Right cardiac atrium (tissue), 5 donors: ENCODE data around the gene BLOC1S6. TPM values are rescaled to one million over a fixed set of nuclear protein-coding genes. Genes with fewer than 3 reads are reported as not detected.

ENCODE experiments used
- ATAC-seq, 2 donors: fragments of 200-7000 bp; cut with Tn5 transposase; one replicate each; pipeline versions ENCODE4 v1.8.0 to v1.9.1; 2020; ENCODE audit warnings: moderate library complexity in 2 of 2, mild to moderate bottlenecking in 1 of 2
- DNase-seq, 3 donors: peaks; one replicate each; pipeline ENCODE4 v3.0.0-alpha.2; 2020
- H3K27ac ChIP-seq: one replicate; pipeline ENCODE4 v1.5.1; 2013; ENCODE audit warnings: mild to moderate bottlenecking, low read length, control low read depth, moderate library complexity
- H3K27me3 ChIP-seq: one replicate; pipeline ENCODE4 v1.6.1; 2013; ENCODE audit not compliant: control insufficient read depth, insufficient read depth
- H3K4me1 ChIP-seq: one replicate; pipeline ENCODE4 v1.6.1; 2013; ENCODE audit warnings: low read length; ENCODE audit not compliant: control insufficient read depth, insufficient read depth
- H3K4me3 ChIP-seq: one replicate; pipeline ENCODE4 v1.5.1; 2013; ENCODE audit warnings: low read length, control low read depth
- H3K9me3 ChIP-seq: one replicate; pipeline ENCODE4 v1.6.1; 2013; ENCODE audit warnings: low read length; ENCODE audit not compliant: control insufficient read depth
- WGBS: extraction: QIAGEN DNeasy Blood & Tissue Kit; methylation state at CpG from one replicate; pipeline ENCODE4 v1.1.7; 2013; 5-methylcytosine and 5-hydroxymethylcytosine counted together
- intact Hi-C, 4 donors: fragments of 100-400 bp; cut with DNase I; formaldehyde crosslinking; loops; one replicate each; pipeline versions ENCODE4 v1.11.0 to v1.14.0; 2022 to 2023
- polyA plus RNA-seq: library from polyadenylated mRNA; stranded (reverse); fragments of 200-250 nt; gene quantifications from one replicate; pipeline ENCODE4 v1.2.3, GENCODE V29; 2013
- total RNA-seq, 4 donors: library from RNA; stranded (reverse); fragmentation: NEBNext Ultra II Directional; extraction: Animal tissue kit (Norgen Biotek cat#: 25700); gene quantifications; one replicate each; pipeline ENCODE4 v1.2.1, GENCODE V29; 2021
- donor health status: healthy with polysubstance abuse.
- donor health status: DM: no; HTN: yes; CAD: no.
- donor health status: DM: no; HTN: no; CAD: no.
- donor health status: DM: no; HTN: yes; CAD: no; lungs with severe emphysema.
- donor health status: DM: yes; HTN: yes; CAD: no.

The BLOC1S6 gene
- total and polyA plus RNA-seq, 5 donors, result 18.5 to 37.8 (median 35.0) TPM

GRCh38 chr15:45588219-45588875, 1.2 kb downstream of the BLOC1S6 start:
- H3K4me3 ChIP-seq, result peak overlapping the region; percentile 77
- no peaks in the 10 kb centered on the region for H3K9me3 ChIP-seq
- DNase-seq (no peak), ATAC-seq (no peak)
- peak overlapping the region; percentile 46 for H3K27ac ChIP-seq
- peaks cover 4% of the 10 kb centered on the region for H3K4me1 ChIP-seq
- intact Hi-C loops, result loop anchor here in 2 of 4 donors (5.0 to 10.0 kb wide), 2 partner anchors 64 to 66 kb away; partner anchors contain the start of gene SLC30A4 (in 2 of the 2)
- no peaks in the 10 kb centered on the region for H3K27me3 ChIP-seq
- WGBS, result 19% methylated on average over 6 of the region's 6 CpGs

GRCh38 chr15:45589256-45589655, 2.1 kb downstream of the BLOC1S6 start:
- Histone ChIP-seq H3K27ac (no peak overlapping the region), H3K27me3 (no peaks in the 10 kb centered on the region), H3K4me1 (peaks cover 4% of the 10 kb centered on the region), H3K9me3 (no peaks in the 10 kb centered on the region), H3K4me3 (no peak overlapping the region)
- intact Hi-C loops, result loop anchor here in 2 of 4 donors (5.0 to 10.0 kb wide), 2 partner anchors 64 to 67 kb away; partner anchors contain the start of gene SLC30A4 (in 2 of the 2)
- DNase-seq (no peak), ATAC-seq (no peak)
- WGBS, result 68% methylated on average over 5 of the region's 5 CpGs

- ATAC-seq, result no peak
- peaks cover 2% of the 10 kb centered on the region for H3K4me1 ChIP-seq
- no peak overlapping the region for H3K27ac ChIP-seq
- no peak overlapping the region for H3K4me3 ChIP-seq
- intact Hi-C loops, result no loop called here
- DNase-seq, result no peak
- H3K9me3 ChIP-seq, result no peaks in the 10 kb centered on the region
- 87% methylated on average over 2 of the region's 2 CpGs for WGBS
- no peaks in the 10 kb centered on the region for H3K27me3 ChIP-seq
Measured at GRCh38 chr15:45594319-45594718, 7.1 kb downstream of the BLOC1S6 start.

GRCh38 chr15:45594835-45595530, 7.8 kb downstream of the BLOC1S6 start:
- WGBS, result 88% methylated on average over 2 of the region's 2 CpGs
- DNase-seq (no peak), ATAC-seq (no peak)
- H3K9me3 ChIP-seq, result no peaks in the 10 kb centered on the region
- intact Hi-C loops, result no loop called here
- H3K27me3 ChIP-seq, result no peaks in the 10 kb centered on the region
- H3K4me1 ChIP-seq, result peaks cover 2% of the 10 kb centered on the region
- no peak overlapping the region for H3K4me3 ChIP-seq
- H3K27ac ChIP-seq, result no peak overlapping the region

- Histone ChIP-seq H3K27ac (no peak overlapping the region), H3K4me1 (no peaks in the 10 kb centered on the region), H3K27me3 (no peaks in the 10 kb centered on the region), H3K9me3 (no peaks in the 10 kb centered on the region), H3K4me3 (no peak overlapping the region)
- ATAC-seq (no peak), DNase-seq (no peak)
- WGBS, result 87% methylated on average over 3 of the region's 3 CpGs
- intact Hi-C loops, result no loop called here
Measured at GRCh38 chr15:45603881-45604280, 16.7 kb downstream of the BLOC1S6 start.

GRCh38 chr15:45604326-45604725, 17.1 kb downstream of the BLOC1S6 start:
- no peaks in the 10 kb centered on the region for H3K4me1 ChIP-seq
- 83% methylated on average over 1 of the region's 1 CpG for WGBS
- ATAC-seq (no peak), DNase-seq (no peak)
- no peaks in the 10 kb centered on the region for H3K27me3 ChIP-seq
- no peak overlapping the region for H3K27ac ChIP-seq
- intact Hi-C loops, result no loop called here
- H3K9me3 ChIP-seq, result no peaks in the 10 kb centered on the region
- H3K4me3 ChIP-seq, result no peak overlapping the region

- WGBS, result 79% methylated on average over 3 of the region's 3 CpGs
- Histone ChIP-seq H3K9me3 (no peaks in the 10 kb centered on the region), H3K4me1 (no peaks in the 10 kb centered on the region), H3K27me3 (no peaks in the 10 kb centered on the region), H3K27ac (no peak overlapping the region), H3K4me3 (no peak overlapping the region)
- no peak for ATAC-seq
- intact Hi-C loops, result no loop called here
- DNase-seq, result no peak
Measured at GRCh38 chr15:45606413-45606812, 19.2 kb downstream of the BLOC1S6 start.

- intact Hi-C loops, result no loop called here
- Histone ChIP-seq H3K27ac (no peak overlapping the region), H3K27me3 (no peaks in the 10 kb centered on the region), H3K4me3 (no peak overlapping the region), H3K4me1 (no peaks in the 10 kb centered on the region), H3K9me3 (no peaks in the 10 kb centered on the region)
- ATAC-seq (no peak), DNase-seq (no peak)
- 97% methylated on average over 1 of the region's 1 CpG for WGBS
Measured at GRCh38 chr15:45606841-45607240, 19.7 kb downstream of the BLOC1S6 start.

- intact Hi-C loops, result loop anchor here in 3 of 4 donors (10.0 kb wide), 3 partner anchors 87 to 157 kb away; partner anchors contain the start of gene SLC30A4 (in 1 of the 3)
- H3K4me1 ChIP-seq, result no peaks in the 10 kb centered on the region
- no peaks in the 10 kb centered on the region for H3K27me3 ChIP-seq
- H3K4me3 ChIP-seq, result no peak overlapping the region
- no peak overlapping the region for H3K27ac ChIP-seq
- 32% methylated on average over 4 of the region's 4 CpGs for WGBS
- no peak for DNase-seq
- ATAC-seq, result no peak
- no peaks in the 10 kb centered on the region for H3K9me3 ChIP-seq
Measured at GRCh38 chr15:45611305-45611704, 24.1 kb downstream of the BLOC1S6 start.

- DNase-seq, result no peak
- intact Hi-C loops, result loop anchor here in 3 of 4 donors (10.0 kb wide), 3 partner anchors 88 to 158 kb away; partner anchors contain the start of gene SLC30A4 (in 1 of the 3)
- H3K4me3 ChIP-seq, result no peak overlapping the region
- H3K27ac ChIP-seq, result no peak overlapping the region
- H3K9me3 ChIP-seq, result no peaks in the 10 kb centered on the region
- H3K4me1 ChIP-seq, result no peaks in the 10 kb centered on the region
- H3K27me3 ChIP-seq, result no peaks in the 10 kb centered on the region
- 53% methylated on average over 1 of the region's 1 CpG for WGBS
- ATAC-seq, result peak in 1 of 2 donors; percentile 28
Measured at GRCh38 chr15:45612790-45613415, 25.7 kb downstream of the BLOC1S6 start.

GRCh38 chr15:45616901-45617323, 29.7 kb downstream of the BLOC1S6 start:
- intact Hi-C loops, result loop anchor here in 3 of 4 donors (10.0 kb wide), 3 partner anchors 92 to 162 kb away; partner anchors contain the start of gene SLC30A4 (in 1 of the 3)
- Histone ChIP-seq H3K27ac (no peak overlapping the region), H3K9me3 (no peaks in the 10 kb centered on the region), H3K27me3 (no peaks in the 10 kb centered on the region), H3K4me1 (no peaks in the 10 kb centered on the region), H3K4me3 (no peak overlapping the region)
- no peak for ATAC-seq
- DNase-seq, result no peak
- 79% methylated on average over 3 of the region's 3 CpGs for WGBS
